Measurements from ENCODE around the gene RGS7.
A peak's percentile ranks its signal among the peaks of the same experiment; 100 is the strongest.
"Not testable (repeated sequence)": the region's sequence is repeated elsewhere in the genome, so short reads cannot be mapped to it uniquely, and the experiment has no call there.

The RGS7 gene

DNA sequence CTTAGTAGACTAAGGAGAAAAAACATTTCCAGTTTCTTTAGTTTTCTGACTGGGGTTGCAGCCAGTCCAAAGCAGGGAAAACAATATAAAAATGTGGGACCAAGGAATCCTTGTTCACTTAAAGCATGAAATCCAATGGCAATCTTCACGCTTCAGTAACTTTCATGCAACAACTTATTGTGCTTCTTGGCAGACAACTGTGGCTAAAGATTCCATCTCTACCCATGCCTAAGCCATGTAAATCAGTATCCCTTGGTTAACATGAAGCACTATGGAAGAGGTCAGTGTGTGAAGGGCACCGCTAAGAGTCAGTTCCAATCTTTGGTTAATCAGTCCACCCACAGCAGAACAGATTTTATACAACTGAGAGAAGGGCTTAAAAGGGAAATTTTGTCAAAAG is 543.3 kb downstream of the RGS7 start:
- DNase-seq, result no peak

DNA sequence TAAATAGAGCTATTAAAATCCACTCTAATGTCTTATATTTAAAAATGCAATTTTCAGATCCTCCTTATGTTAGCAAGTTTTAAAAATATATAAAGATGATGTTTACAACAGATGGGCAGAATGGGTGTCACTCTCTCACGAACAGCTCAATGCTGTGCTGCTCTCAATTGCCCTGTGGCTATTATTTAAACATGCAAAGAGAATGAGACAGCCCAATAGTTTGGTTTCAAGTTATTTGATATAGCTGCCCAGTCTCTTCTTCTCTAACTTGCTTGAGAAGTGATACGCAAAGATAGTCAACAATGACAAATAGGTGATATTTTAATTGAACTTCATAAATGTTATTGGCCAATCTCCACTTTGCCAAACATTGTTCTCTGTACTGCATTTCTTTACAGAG is 545.7 kb downstream of the RGS7 start:
- DNase-seq, result no peak

DNA sequence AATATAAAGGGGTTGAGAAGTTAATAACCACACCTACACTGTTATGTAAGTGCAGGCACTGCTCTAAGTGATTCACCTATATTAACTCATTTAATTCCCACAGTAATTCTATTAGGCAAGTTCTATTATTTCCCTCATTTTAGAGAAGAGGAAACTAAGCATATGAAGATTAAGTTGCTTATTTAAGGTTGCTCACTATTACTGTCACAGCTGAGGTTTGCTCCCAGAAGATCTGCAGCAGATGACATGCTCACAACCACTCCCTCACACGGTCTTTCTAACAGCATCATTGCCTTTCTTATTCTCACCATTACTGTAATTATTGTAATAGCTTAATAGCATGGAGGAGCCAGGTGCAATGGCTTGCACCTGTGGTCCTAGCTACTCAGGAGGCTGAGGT is 548.6 kb downstream of the RGS7 start:
- DNase-seq, result no peak

GRCh38 chr1:240806200-240806745 is 550.7 kb downstream of the RGS7 start:
- DNase-seq, result peak; percentile 24

DNA sequence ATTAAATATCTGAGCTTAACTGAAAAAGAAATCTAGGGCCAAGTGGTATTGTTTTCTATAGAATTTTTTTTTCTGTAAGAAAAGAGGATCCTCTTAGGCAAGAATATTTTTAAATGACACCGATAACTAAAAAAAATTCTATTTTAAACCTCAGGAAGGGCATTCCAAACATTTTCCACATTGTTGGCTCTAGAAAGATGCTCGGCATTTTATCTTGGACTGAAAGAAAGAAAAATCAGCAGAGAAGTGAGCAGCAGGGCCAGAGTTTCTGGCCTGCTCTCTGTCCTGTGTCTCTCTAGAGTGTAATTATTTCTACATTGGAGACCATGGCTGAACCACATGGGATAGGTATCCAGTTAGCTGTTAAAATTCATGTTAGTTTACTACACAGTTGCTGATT is 552.5 kb downstream of the RGS7 start:
- peak; percentile 56 for DNase-seq

GRCh38 chr1:240803151-240803550 is 553.9 kb downstream of the RGS7 start:
- DNase-seq, result peak; percentile 72

DNA sequence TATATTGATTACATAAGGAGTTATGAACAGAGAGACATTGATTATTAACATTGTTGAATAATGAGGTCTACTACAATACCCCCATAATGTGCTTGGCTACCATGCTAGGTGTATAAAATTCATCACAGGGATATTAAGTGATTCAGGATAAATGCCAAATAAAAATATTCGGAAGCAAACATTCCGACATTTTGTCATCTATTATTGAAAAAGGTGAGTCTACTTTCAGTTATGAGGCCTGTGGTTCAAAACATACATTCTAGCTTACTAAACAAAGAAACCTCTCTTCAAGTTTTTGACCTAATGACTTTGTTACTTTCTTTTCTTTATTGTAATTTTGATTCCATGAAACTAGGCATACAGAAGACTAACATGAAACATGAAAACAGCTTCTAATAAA is 554.7 kb downstream of the RGS7 start:
- no peak for DNase-seq

DNA sequence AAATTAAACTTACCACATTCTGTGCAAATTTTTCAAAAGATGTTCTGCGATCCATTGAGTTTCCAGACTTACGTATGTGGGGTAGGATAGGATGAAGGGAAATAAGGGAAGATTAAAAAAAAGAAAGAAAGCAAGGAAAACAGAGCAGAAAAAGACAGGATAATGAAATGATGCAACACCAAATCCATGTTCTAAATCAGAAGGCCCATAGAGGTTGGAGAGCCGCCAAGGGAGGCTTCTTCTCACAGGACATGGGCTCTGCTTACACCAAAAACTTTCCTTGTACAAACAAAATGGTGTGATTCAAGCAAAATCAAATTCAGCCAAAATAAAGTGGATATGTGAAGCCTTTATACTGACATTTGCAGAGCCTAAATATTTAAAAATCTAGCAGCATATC is 555.6 kb downstream of the RGS7 start:
- peak; percentile 60 for DNase-seq

DNA sequence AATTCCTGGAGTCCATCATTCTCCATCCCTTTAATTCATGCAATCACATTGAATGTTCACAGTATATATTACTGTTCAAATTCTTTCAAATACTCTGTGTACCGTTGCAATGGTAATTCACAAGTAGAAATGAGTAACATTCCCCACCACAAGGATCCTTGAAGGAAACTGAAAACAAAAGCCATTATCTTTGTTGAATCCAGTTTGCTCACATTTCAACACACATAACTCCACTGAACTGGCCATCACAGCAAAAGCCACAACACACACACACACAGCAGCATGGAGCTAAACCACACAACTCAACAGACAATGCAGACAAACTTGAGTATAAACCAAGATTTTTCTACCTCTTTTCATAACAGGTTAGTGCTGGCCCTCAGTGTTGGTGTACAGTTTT is 556.7 kb downstream of the RGS7 start:
- no peak for DNase-seq

GRCh38 chr1:240797050-240797449 is 560.0 kb downstream of the RGS7 start:
- no peak for DNase-seq

GRCh38 chr1:240794046-240794843 is 562.8 kb downstream of the RGS7 start:
- DNase-seq, result no peak

GRCh38 chr1:240792915-240793529 is 564.0 kb downstream of the RGS7 start:
- DNase-seq, result no peak

DNA sequence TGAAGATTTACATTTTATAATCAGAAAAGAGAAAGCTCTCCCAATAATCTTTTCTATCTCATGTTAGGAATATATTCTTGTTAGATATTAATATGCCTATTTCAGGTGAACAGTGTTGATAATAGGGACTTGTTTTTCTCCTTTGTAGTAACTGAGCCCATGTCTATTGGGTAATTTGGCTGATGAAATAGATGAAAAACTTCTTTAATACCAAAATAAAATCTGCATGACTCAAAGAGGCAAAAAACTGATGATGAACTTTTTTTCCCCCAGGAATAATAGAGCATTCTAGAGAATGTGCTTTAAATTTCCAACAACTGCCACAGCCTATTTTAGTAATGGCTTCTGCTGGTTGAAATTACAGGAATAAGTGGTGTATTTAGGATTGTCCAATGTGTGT is 566.1 kb downstream of the RGS7 start:
- DNase-seq, result peak; percentile 46

DNA sequence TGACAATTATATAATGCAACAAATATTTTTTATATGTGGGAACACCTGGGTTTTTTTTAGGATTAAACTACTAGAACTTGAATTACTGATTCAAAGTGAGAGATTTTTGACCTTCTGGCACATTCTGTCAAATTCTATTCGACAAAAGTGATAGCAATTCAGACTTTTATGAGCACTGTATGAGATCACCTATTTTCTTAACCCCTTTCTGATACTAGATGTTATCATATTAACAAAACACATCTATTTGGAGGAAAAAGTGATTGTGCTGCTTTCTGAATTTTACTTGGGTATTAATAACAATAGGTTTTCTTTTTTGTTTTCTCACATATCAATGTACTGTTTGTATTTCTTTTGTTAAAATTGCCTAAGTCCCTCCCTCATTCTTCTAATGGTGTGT is 570.1 kb downstream of the RGS7 start:
- DNase-seq, result no peak

- DNase-seq, result no peak
These were observed 572.2 kb downstream of the RGS7 start for GRCh38 chr1:240784776-240785175.

- not testable (repeated sequence) for DNase-seq
These were observed 573.3 kb downstream of the RGS7 start for GRCh38 chr1:240783728-240784137.

- no peak for DNase-seq
These were observed 580.8 kb downstream of the RGS7 start for GRCh38 chr1:240776237-240776636.

GRCh38 chr1:240772131-240772530 is 584.9 kb downstream of the RGS7 start:
- no peak for DNase-seq

DNA sequence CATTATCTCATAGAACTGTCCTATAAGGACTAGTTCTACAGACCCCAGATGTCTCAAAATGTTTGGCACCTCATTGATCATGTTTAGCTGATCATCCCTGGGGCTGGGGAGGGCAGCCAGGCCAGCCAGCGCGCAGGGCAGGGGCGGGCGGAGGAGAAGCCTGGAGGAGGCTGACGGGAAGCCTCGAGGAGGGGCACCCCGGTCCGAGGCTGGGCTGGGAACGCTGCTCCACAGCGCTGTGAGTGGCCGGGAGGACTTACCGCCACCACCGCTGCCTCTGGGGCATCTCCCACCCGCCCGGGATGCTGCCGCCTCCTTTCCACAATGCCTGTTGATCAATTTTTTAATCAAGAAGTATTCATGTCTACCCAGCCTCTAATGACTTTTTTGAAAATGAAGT is 585.6 kb downstream of the RGS7 start:
- no peak for DNase-seq

- DNase-seq, result no peak
These were observed 588.0 kb downstream of the RGS7 start for GRCh38 chr1:240768979-240769378.

DNA sequence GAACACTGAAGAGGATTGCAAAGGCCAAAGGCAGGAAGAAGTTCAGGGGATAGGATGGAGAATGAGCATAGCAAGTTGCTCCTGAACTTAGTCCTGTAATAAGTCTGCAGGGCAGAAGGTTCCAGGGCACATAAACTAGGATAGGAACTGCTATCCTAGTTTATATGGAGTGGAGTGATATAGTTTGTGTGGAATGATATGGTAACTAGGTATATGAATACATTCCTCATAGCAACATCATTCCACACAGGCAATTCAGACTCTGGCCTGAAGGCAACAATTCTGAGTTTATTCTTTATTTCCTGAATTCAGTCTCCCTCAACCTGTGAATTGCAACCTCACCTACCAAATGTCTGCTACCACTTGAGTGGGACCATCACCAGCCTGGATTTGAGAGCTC is 590.2 kb downstream of the RGS7 start:
- DNase-seq, result peak; percentile 31

DNA sequence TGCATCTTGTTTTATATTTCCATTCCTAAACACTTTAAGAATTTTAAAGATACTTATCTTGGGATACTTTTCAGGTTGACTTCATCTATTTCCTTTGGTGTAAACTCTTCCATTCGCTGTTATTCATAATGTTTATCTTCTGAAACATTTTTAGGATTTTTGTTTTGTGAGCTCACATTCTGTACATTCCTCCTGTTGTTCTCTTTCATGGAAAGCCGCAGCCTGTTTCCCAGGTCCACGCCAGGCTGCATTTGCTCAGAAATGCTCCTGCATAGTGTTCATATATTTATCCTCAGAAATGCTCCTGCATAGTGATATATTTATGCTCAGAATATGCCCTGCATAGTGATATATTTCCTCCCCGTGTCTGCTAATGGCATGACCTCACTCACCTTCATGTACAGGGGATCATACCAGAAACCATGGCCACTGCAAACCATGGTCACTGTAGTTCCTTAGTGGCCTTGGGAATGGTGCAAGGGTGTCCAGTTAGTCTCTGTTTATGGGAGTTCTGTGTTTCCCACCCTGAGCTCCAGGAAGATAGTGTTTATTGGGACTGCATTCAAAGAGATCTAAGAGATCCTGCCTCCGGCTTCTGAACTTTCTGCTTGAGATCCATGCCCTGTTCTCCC is 591.2 kb downstream of the RGS7 start:
- DNase-seq, result peak; percentile 66

- DNase-seq, result no peak
These were observed 593.2 kb downstream of the RGS7 start for GRCh38 chr1:240763771-240764170.

DNA sequence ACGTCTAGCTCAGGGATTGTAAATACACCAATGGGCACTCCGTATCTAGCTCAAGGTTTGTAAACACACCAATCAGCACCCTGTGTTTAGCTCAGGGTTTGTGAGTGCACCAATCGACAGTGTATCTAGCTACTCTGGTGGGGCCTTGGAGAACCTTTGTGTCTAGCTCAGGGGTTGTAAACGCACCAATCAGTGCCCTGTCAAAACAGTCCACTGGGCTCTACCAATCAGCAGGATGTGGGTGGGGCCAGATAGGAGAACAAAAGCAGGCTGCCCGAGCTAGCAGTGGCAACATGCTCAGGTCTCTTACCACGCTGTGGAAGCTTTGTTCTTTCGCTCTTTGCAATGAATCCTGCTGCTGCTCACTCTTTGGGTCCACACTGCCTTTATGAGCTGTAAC is 593.9 kb downstream of the RGS7 start:
- DNase-seq, result not testable (repeated sequence)

Data from fibroblast of skin of right quadriceps (primary cell).